GM19395 (cell line): Measurements from ENCODE around the gene CREB5.
"Not testable (repeated sequence)": the region's sequence is repeated elsewhere in the genome, so short reads cannot be mapped to it uniquely, and the experiment has no call there.

Experiments
- ATAC-seq: cut with Tn5 transposase; IDR thresholded peaks from one replicate; pipeline ENCODE4 v1.9.1; 2021; ENCODE audit warnings: mild to moderate bottlenecking, moderate library complexity; ENCODE audit not compliant: unreplicated experiment

CREB5 gene

GRCh38 chr7:28602282-28602681 lies 190.0 kb downstream of the CREB5 start:
- no peak for ATAC-seq

GRCh38 chr7:28605427-28606085 lies 193.2 kb downstream of the CREB5 start:
- no peak for ATAC-seq

GRCh38 chr7:28606421-28606820 lies 194.1 kb downstream of the CREB5 start:
- no peak for ATAC-seq

- ATAC-seq: no peak
Measured at GRCh38 chr7:28607855-28608193, 195.5 kb downstream of the CREB5 start.

- no peak for ATAC-seq
Measured at GRCh38 chr7:28608237-28608656, 195.9 kb downstream of the CREB5 start.

- no peak for ATAC-seq
Measured at GRCh38 chr7:28608731-28609130, 196.4 kb downstream of the CREB5 start.

- ATAC-seq: no peak
Measured at GRCh38 chr7:28609608-28610007, 197.3 kb downstream of the CREB5 start.

GRCh38 chr7:28611399-28611897 lies 199.1 kb downstream of the CREB5 start:
- not testable (repeated sequence) for ATAC-seq

GRCh38 chr7:28613262-28613661 lies 200.9 kb downstream of the CREB5 start:
- no peak for ATAC-seq

- ATAC-seq: no peak
Measured at GRCh38 chr7:28615091-28615490, 202.8 kb downstream of the CREB5 start.

- ATAC-seq: no peak
Measured at GRCh38 chr7:28617308-28617880, 205.1 kb downstream of the CREB5 start.

- ATAC-seq: no peak
Measured at GRCh38 chr7:28618383-28618782, 206.1 kb downstream of the CREB5 start.

GRCh38 chr7:28619256-28619655 lies 206.9 kb downstream of the CREB5 start:
- ATAC-seq: no peak

GRCh38 chr7:28621369-28621841 lies 209.1 kb downstream of the CREB5 start:
- no peak for ATAC-seq

- no peak for ATAC-seq
Measured at GRCh38 chr7:28623105-28623730, 210.9 kb downstream of the CREB5 start.

- ATAC-seq: no peak
Measured at GRCh38 chr7:28623863-28624262, 211.5 kb downstream of the CREB5 start.

- ATAC-seq: no peak
Measured at GRCh38 chr7:28625432-28625831, 213.1 kb downstream of the CREB5 start.

- no peak for ATAC-seq
Measured at GRCh38 chr7:28626221-28626620, 213.9 kb downstream of the CREB5 start.

- peak; percentile 61 for ATAC-seq
Measured at GRCh38 chr7:28626624-28627262, 214.4 kb downstream of the CREB5 start.

- no peak for ATAC-seq
Measured at GRCh38 chr7:28627263-28627653, 214.9 kb downstream of the CREB5 start.

GRCh38 chr7:28627896-28628295 lies 215.6 kb downstream of the CREB5 start:
- ATAC-seq: no peak
